ENCODE data around the gene NUDT8. TPM values are rescaled to one million over a fixed set of nuclear protein-coding genes. Genes with fewer than 3 reads are reported as not detected.

NUDT8 gene
- total RNA-seq, 4 donors from 2014 or later: 5.0 to 64.1 (median 45.4) TPM

- no peak for DNase-seq
- TF ChIP-seq, protein P1, sequence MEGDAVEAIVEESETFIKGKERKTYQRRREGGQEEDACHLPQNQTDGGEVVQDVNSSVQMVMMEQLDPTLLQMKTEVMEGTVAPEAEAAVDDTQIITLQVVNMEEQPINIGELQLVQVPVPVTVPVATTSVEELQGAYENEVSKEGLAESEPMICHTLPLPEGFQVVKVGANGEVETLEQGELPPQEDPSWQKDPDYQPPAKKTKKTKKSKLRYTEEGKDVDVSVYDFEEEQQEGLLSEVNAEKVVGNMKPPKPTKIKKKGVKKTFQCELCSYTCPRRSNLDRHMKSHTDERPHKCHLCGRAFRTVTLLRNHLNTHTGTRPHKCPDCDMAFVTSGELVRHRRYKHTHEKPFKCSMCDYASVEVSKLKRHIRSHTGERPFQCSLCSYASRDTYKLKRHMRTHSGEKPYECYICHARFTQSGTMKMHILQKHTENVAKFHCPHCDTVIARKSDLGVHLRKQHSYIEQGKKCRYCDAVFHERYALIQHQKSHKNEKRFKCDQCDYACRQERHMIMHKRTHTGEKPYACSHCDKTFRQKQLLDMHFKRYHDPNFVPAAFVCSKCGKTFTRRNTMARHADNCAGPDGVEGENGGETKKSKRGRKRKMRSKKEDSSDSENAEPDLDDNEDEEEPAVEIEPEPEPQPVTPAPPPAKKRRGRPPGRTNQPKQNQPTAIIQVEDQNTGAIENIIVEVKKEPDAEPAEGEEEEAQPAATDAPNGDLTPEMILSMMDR (IDR thresholded peaks at IDR 0.05): no peak
- TF ChIP-seq POLR2A (IDR thresholded peaks at IDR 0.05): no peak
Observed at GRCh38 chr11:67666303-67666645, 36.5 kb upstream of the NUDT8 start.

DNA sequence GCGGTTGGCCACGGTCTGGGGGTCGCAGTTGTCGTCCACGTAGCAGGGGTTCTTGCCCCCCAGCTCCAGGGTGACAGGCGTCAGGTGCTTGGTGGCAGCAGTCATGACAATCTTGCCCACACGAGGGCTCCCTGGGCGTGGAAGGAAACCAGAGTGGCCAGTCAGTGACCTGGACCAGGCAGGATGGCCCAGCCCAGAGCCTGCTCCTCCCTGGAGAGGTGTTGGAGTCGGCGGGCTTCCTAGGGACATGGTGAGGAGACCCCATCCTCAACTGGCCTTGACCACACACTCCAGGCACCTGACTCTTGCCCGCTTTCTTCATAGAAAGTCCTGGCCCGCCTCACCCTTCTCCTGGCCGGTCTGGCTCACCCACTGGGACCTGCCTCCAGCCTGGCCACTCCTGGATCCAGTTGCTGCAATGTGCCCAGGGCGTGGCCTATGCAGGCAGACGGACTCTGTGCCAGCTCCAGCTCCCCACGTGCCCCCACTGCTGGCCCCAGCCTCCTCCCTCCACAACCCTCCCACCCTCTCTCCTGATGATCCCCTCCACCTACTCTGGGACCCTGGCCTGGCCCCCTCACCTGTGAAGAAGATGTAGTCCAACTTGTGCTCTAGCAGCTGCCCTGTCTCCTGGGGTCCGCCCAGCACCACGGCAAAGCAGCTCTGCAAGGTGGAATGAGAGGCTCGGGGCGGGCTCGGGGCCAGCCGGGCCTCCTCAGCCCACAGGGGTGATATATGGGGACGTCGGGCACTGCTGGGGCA lies 36.0 kb upstream of the NUDT8 start:
- H3K4me1 ChIP-seq: peaks cover 0 to 14% (median 0%) of the 10 kb centered on the region in 4 donors
- H3K27me3 ChIP-seq: no peaks in the 10 kb centered on the region
- no peak overlapping the region for H3K27ac ChIP-seq
- H3K4me3 ChIP-seq: no peak overlapping the region
- DNase-seq: peak in 2 of 3 donors; percentile 55 to 58
- no peaks in the 10 kb centered on the region for H3K36me3 ChIP-seq
- TF ChIP-seq, protein P1 (IDR thresholded peaks at IDR 0.05): peak in 4 of 6 experiments; percentile 13 to 41 (median 39)
- no peak for TF ChIP-seq POLR2A (IDR thresholded peaks at IDR 0.05)
- H3K9me3 ChIP-seq: no peaks in the 10 kb centered on the region

More at GRCh38 chr11:67666303-67666645, 36.5 kb upstream of the NUDT8 start:
- H3K27ac ChIP-seq: no peak overlapping the region
- H3K4me3 ChIP-seq: no peak overlapping the region
- H3K4me1 ChIP-seq: peaks cover 0 to 14% (median 0%) of the 10 kb centered on the region in 4 donors
- no peaks in the 10 kb centered on the region for H3K27me3 ChIP-seq
- H3K9me3 ChIP-seq: no peaks in the 10 kb centered on the region
- no peaks in the 10 kb centered on the region for H3K36me3 ChIP-seq

- peak in 1 of 3 donors; percentile 30 for DNase-seq
- Histone ChIP-seq H3K27ac (no peak overlapping the region), H3K9me3 (no peaks in the 10 kb centered on the region), H3K36me3 (no peaks in the 10 kb centered on the region), H3K4me1 (peaks cover 0 to 14% (median 0%) of the 10 kb centered on the region in 4 donors), H3K27me3 (no peaks in the 10 kb centered on the region), H3K4me3 (no peak overlapping the region)
- TF ChIP-seq, protein P1 (IDR thresholded peaks at IDR 0.05): no peak
- no peak for TF ChIP-seq POLR2A (IDR thresholded peaks at IDR 0.05)
Observed at GRCh38 chr11:67664696-67665540, 35.2 kb upstream of the NUDT8 start.

DNA sequence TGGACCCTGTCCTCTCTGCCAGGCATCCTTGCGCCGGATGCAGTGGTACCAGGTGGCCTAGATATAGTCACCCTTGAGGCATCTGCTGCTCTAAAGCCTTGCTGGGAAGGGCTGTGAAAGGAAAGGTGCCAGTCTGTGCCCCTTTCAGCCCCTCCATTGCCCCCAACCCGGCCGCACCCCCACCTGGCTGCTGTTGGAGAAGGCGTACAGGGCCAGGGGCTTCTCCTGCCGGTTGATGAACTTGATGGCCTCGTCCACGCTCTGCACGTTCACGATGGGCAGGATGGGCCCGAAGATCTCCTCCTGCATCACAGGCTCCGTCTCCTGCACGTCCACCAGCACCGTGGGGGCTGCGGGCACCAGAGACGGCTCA lies 34.5 kb upstream of the NUDT8 start:
- Histone ChIP-seq H3K9me3 (no peaks in the 10 kb centered on the region), H3K27ac (no peak overlapping the region), H3K36me3 (no peaks in the 10 kb centered on the region), H3K4me3 (no peak overlapping the region), H3K4me1 (peaks cover 0 to 14% (median 0%) of the 10 kb centered on the region in 4 donors), H3K27me3 (no peaks in the 10 kb centered on the region)
- DNase-seq: no peak
- TF ChIP-seq, protein P1 (IDR thresholded peaks at IDR 0.05): no peak
- no peak for TF ChIP-seq POLR2A (IDR thresholded peaks at IDR 0.05)

GRCh38 chr11:67663532-67664212 lies 33.9 kb upstream of the NUDT8 start:
- TF ChIP-seq, protein P1 (IDR thresholded peaks at IDR 0.05): no peak
- TF ChIP-seq POLR2A (IDR thresholded peaks at IDR 0.05): no peak
- H3K4me3 ChIP-seq: no peak overlapping the region
- DNase-seq: peak in 1 of 3 donors; percentile 38
- no peaks in the 10 kb centered on the region for H3K9me3 ChIP-seq
- no peak overlapping the region for H3K27ac ChIP-seq
- no peaks in the 10 kb centered on the region for H3K27me3 ChIP-seq
- peaks cover 0 to 14% (median 0%) of the 10 kb centered on the region in 4 donors for H3K4me1 ChIP-seq
- no peaks in the 10 kb centered on the region for H3K36me3 ChIP-seq
